Common myeloid progenitor, CD34-positive (primary cell): ENCODE measurements around the gene TMEM232.
"Not testable (repeated sequence)": the region's sequence is repeated elsewhere in the genome, so short reads cannot be mapped to it uniquely, and the experiment has no call there.

Source experiments
- CTCF ChIA-PET: fragments of 350-600 bp; sonication (Branson Sonifier 250); formaldehyde crosslinking; loops from one replicate; lab custom pipeline; 2021; ENCODE audit warnings: antibody characterized with exemption; lab: Charles Lee
- POLR2A ChIA-PET: fragments of 350-600 bp; sonication (Branson Sonifier 250); formaldehyde crosslinking; loops from one replicate; lab custom pipeline; 2021; ENCODE audit warnings: antibody characterized with exemption; lab: Charles Lee
- DNase-seq, 3 donors: peaks; one replicate each; pipeline versions ENCODE4 v3.0.0 to v3.0.0-alpha.2; 2013
- H3K27ac ChIP-seq, 2 experiments: 1 replicate in 1 of 2; 2 replicates in 1 of 2; pipeline ENCODE4 v1.7.0; 2013; ENCODE audit warnings: inconsistent platforms in 2 of 2, low read length in 2 of 2, mild to moderate bottlenecking in 2 of 2, low read depth in 1 of 2, moderate library complexity in 1 of 2; ENCODE audit not compliant: severe bottlenecking in 2 of 2, insufficient read depth in 1 of 2, poor library complexity in 1 of 2
- H3K27me3 ChIP-seq, 5 experiments: replicated peaks in 2 of 5; 1 replicate in 3 of 5; 2 replicates in 2 of 5; pipeline versions ENCODE4 v1.6.1 to v1.7.0; 2013; ENCODE audit warnings: low read length in 4 of 5, mild to moderate bottlenecking in 2 of 5, moderate library complexity in 2 of 5, inconsistent platforms in 1 of 5; ENCODE audit not compliant: insufficient read depth in 5 of 5, control insufficient read depth in 4 of 5
- H3K36me3 ChIP-seq, 4 experiments: 1 replicate in 2 of 4; 2 replicates in 2 of 4; pipeline versions ENCODE4 v1.6.1 to v1.7.0; 2013; ENCODE audit warnings: low read length in 3 of 4, control low read depth in 1 of 4, mild to moderate bottlenecking in 1 of 4; ENCODE audit not compliant: control insufficient read depth in 4 of 4, insufficient read depth in 4 of 4
- H3K4me1 ChIP-seq, 4 experiments: 1 replicate in 3 of 4; 2 replicates in 1 of 4; pipeline versions ENCODE4 v1.6.1 to v1.7.1; 2013; ENCODE audit warnings: low read length in 3 of 4, mild to moderate bottlenecking in 3 of 4, control low read depth in 1 of 4, inconsistent platforms in 1 of 4, moderate library complexity in 1 of 4; ENCODE audit not compliant: control insufficient read depth in 4 of 4, insufficient read depth in 4 of 4; ENCODE audit errors: control extremely low read depth in 1 of 4
- H3K4me3 ChIP-seq, 7 experiments: 1 replicate in 4 of 7; 2 replicates in 3 of 7; pipeline versions ENCODE4 v1.5.1 to v1.7.0; 2013; ENCODE audit warnings: mild to moderate bottlenecking in 7 of 7, low read length in 6 of 7, moderate library complexity in 6 of 7, inconsistent platforms in 2 of 7, low read depth in 2 of 7, control low read depth in 1 of 7; ENCODE audit not compliant: insufficient read depth in 4 of 7, control insufficient read depth in 1 of 7; ENCODE audit errors: extremely low read depth in 1 of 7
- H3K9me3 ChIP-seq, 5 experiments: 1 replicate in 4 of 5; 2 replicates in 1 of 5; pipeline versions ENCODE4 v1.6.1 to v1.7.1; 2013; ENCODE audit warnings: low read length in 4 of 5, mild to moderate bottlenecking in 2 of 5, inconsistent platforms in 1 of 5, low read depth in 1 of 5, moderate library complexity in 1 of 5; ENCODE audit not compliant: control insufficient read depth in 4 of 5, insufficient read depth in 2 of 5; ENCODE audit errors: control extremely low read depth in 1 of 5
- WGBS: methylation state at CpG from one replicate; pipeline ENCODE4 v1.1.5; 2013; ENCODE audit not compliant: insufficient coverage; 5-methylcytosine and 5-hydroxymethylcytosine counted together

The TMEM232 gene

GRCh38 chr5:110707260-110707844 is 19.1 kb downstream of the TMEM232 start:
- Histone ChIP-seq H3K27me3 (no peaks in the 10 kb centered on the region), H3K36me3 (no peaks in the 10 kb centered on the region), H3K27ac (no peak overlapping the region), H3K4me3 (no peak overlapping the region), H3K4me1 (no peaks in the 10 kb centered on the region), H3K9me3 (peaks cover 0 to 3% (median 0%) of the 10 kb centered on the region in 5 experiments)
- POLR2A ChIA-PET, result no interaction called here
- 64% methylated on average over 1 of the region's 3 CpGs for WGBS
- DNase-seq, result no peak
- CTCF ChIA-PET, result no interaction called here

- ChIA-PET CTCF (no interaction called here), POLR2A (no interaction called here)
- Histone ChIP-seq H3K9me3 (peaks cover 0 to 3% (median 0%) of the 10 kb centered on the region in 5 experiments), H3K4me1 (no peaks in the 10 kb centered on the region), H3K36me3 (no peaks in the 10 kb centered on the region), H3K4me3 (no peak overlapping the region), H3K27ac (no peak overlapping the region), H3K27me3 (no peaks in the 10 kb centered on the region)
- DNase-seq, result no peak
These were observed 21.1 kb downstream of the TMEM232 start for GRCh38 chr5:110705349-110705748.

- DNase-seq, result no peak
- peaks cover 0 to 3% (median 0%) of the 10 kb centered on the region in 5 experiments for H3K9me3 ChIP-seq
- no peaks in the 10 kb centered on the region for H3K36me3 ChIP-seq
- H3K27me3 ChIP-seq, result no peaks in the 10 kb centered on the region
- ChIA-PET CTCF (no interaction called here), POLR2A (no interaction called here)
- WGBS, result no CpG with 5 or more reads among the region's 2 CpGs
- H3K4me3 ChIP-seq, result no peak overlapping the region
- H3K4me1 ChIP-seq, result no peaks in the 10 kb centered on the region
- H3K27ac ChIP-seq, result no peak overlapping the region
These were observed 23.0 kb downstream of the TMEM232 start for GRCh38 chr5:110703481-110703880.

GRCh38 chr5:110702704-110703103 is 23.8 kb downstream of the TMEM232 start:
- Histone ChIP-seq H3K36me3 (no peaks in the 10 kb centered on the region), H3K9me3 (peaks cover 0 to 3% (median 0%) of the 10 kb centered on the region in 5 experiments), H3K27ac (no peak overlapping the region), H3K4me1 (no peaks in the 10 kb centered on the region), H3K4me3 (no peak overlapping the region), H3K27me3 (no peaks in the 10 kb centered on the region)
- 100% methylated on average over 1 of the region's 3 CpGs for WGBS
- no peak for DNase-seq
- POLR2A ChIA-PET, result interaction anchor here (0.8 kb wide), 1 partner anchor 9 kb away, joined by 3 read pairs; no protein-coding TSS in a partner anchor
- CTCF ChIA-PET, result no interaction called here

GRCh38 chr5:110702300-110702699 is 24.2 kb downstream of the TMEM232 start:
- H3K27me3 ChIP-seq, result no peaks in the 10 kb centered on the region
- H3K9me3 ChIP-seq, result peaks cover 0 to 3% (median 0%) of the 10 kb centered on the region in 5 experiments
- ChIA-PET POLR2A (interaction anchor here (0.8 kb wide), 1 partner anchor 10 kb away, joined by 3 read pairs; no protein-coding TSS in a partner anchor), CTCF (no interaction called here)
- H3K4me1 ChIP-seq, result no peaks in the 10 kb centered on the region
- H3K36me3 ChIP-seq, result no peaks in the 10 kb centered on the region
- WGBS, result no CpG with 5 or more reads among the region's 1 CpG
- H3K4me3 ChIP-seq, result no peak overlapping the region
- no peak overlapping the region for H3K27ac ChIP-seq
- DNase-seq, result no peak

GRCh38 chr5:110692669-110693068 is 33.8 kb downstream of the TMEM232 start:
- DNase-seq, POLR2A ChIA-PET, H3K36me3 ChIP-seq, CTCF ChIA-PET, H3K4me3 ChIP-seq, H3K9me3 ChIP-seq, H3K27ac ChIP-seq, H3K4me1 ChIP-seq, H3K27me3 ChIP-seq: not testable (repeated sequence)
- WGBS, result 92% methylated on average over 5 of the region's 5 CpGs

GRCh38 chr5:110690587-110690986 is 35.9 kb downstream of the TMEM232 start:
- H3K36me3 ChIP-seq, H3K4me1 ChIP-seq, DNase-seq, H3K27me3 ChIP-seq, H3K4me3 ChIP-seq, POLR2A ChIA-PET, H3K27ac ChIP-seq, CTCF ChIA-PET, H3K9me3 ChIP-seq: not testable (repeated sequence)
- no CpG with 5 or more reads among the region's 1 CpG for WGBS
